T-cell (primary cell): ENCODE data around the gene CFAP299. TPM values are rescaled to one million over a fixed set of nuclear protein-coding genes. Genes with fewer than 3 reads are reported as not detected.
"Not testable (repeated sequence)": the region's sequence is repeated elsewhere in the genome, so short reads cannot be mapped to it uniquely, and the experiment has no call there.

Experiments used
- ATAC-seq, 4 experiments: fragments of 200-7000 bp in 3 of 4; fragments of 150-1000 bp in 1 of 4; cut with Tn5 transposase; replicated peaks in 1 of 4; 1 replicate in 3 of 4; 2 replicates in 1 of 4; pipeline ENCODE4 v1.10.0; 2021; ENCODE audit warnings: moderate library complexity in 3 of 4, mild to moderate bottlenecking in 2 of 4, moderate number of reproducible peaks in 1 of 4
- CTCF ChIA-PET, 2 donors: fragments of 300-600 bp; sonication (Branson Sonifier 250); formaldehyde crosslinking; loops; one replicate each; lab custom pipeline; 2022; ENCODE audit warnings: antibody characterized with exemption in 2 of 2; lab: Charles Lee
- POLR2A ChIA-PET, 2 donors: fragments of 300-600 bp; sonication (Branson Sonifier 250); formaldehyde crosslinking; loops; one replicate each; lab custom pipeline; 2022; ENCODE audit warnings: antibody characterized with exemption in 2 of 2; lab: Charles Lee
- DNase-seq, 35 experiments: peaks; one replicate each; pipeline versions ENCODE4 v3.0.0 to v3.0.0-alpha.2; 2013 to 2023
- H3K27ac ChIP-seq: one replicate; pipeline ENCODE4 v1.5.1; 2013; ENCODE audit warnings: low read length
- H3K27me3 ChIP-seq, 2 experiments: replicated peaks in 1 of 2; 1 replicate in 1 of 2; 2 replicates in 1 of 2; pipeline versions ENCODE4 v1.6.1 to v1.7.0; 2013; ENCODE audit warnings: low read length in 1 of 2, mixed read lengths in 1 of 2; ENCODE audit not compliant: control insufficient read depth in 2 of 2, insufficient read depth in 2 of 2; ENCODE audit errors: extremely low read depth in 1 of 2
- H3K36me3 ChIP-seq, 2 donors: 1 replicate in 1 of 2; 2 replicates in 1 of 2; pipeline versions ENCODE4 v1.6.1 to v1.7.0; 2013; ENCODE audit warnings: low read length in 1 of 2; ENCODE audit not compliant: control insufficient read depth in 2 of 2, insufficient read depth in 1 of 2; ENCODE audit errors: extremely low read depth in 1 of 2
- H3K4me1 ChIP-seq, 2 experiments: 1 replicate in 1 of 2; 2 replicates in 1 of 2; pipeline versions ENCODE4 v1.6.1 to v1.7.0; 2013; ENCODE audit warnings: low read length in 2 of 2, mixed read lengths in 1 of 2; ENCODE audit not compliant: insufficient read depth in 2 of 2, control insufficient read depth in 1 of 2; ENCODE audit errors: extremely low read depth in 1 of 2
- H3K4me3 ChIP-seq, 2 donors: 1 replicate in 1 of 2; 2 replicates in 1 of 2; pipeline versions ENCODE4 v1.5.1 to v1.7.0; 2013; ENCODE audit warnings: mild to moderate bottlenecking in 2 of 2, low read length in 1 of 2, moderate library complexity in 1 of 2; ENCODE audit not compliant: control insufficient read depth in 1 of 2; ENCODE audit errors: extremely low read depth in 1 of 2
- H3K9me3 ChIP-seq: 2 replicates; pipeline ENCODE4 v1.7.0; 2013
- H3K27ac Mint-ChIP-seq, 2 donors: one replicate each; pipeline ENCODE4 v1.8.0; 2020 to 2021; ENCODE audit warnings: mild to moderate bottlenecking in 2 of 2, mixed read lengths in 2 of 2
- H3K27me3 Mint-ChIP-seq, 2 donors: one replicate each; pipeline ENCODE4 v1.8.0; 2021 to 2022; ENCODE audit warnings: mixed read lengths in 2 of 2
- H3K36me3 Mint-ChIP-seq: one replicate; pipeline ENCODE4 v1.8.0; 2021; ENCODE audit warnings: mixed read lengths
- H3K4me1 Mint-ChIP-seq, 3 donors: one replicate each; pipeline ENCODE4 v1.8.0; 2020 to 2022; ENCODE audit warnings: mixed read lengths in 3 of 3, mild to moderate bottlenecking in 1 of 3
- H3K4me3 Mint-ChIP-seq, 3 donors: one replicate each; pipeline ENCODE4 v1.8.0; 2020 to 2022; ENCODE audit warnings: mild to moderate bottlenecking in 3 of 3, mixed read lengths in 3 of 3, moderate library complexity in 3 of 3
- H3K9me3 Mint-ChIP-seq, 3 donors: one replicate each; pipeline ENCODE4 v1.8.0; 2020 to 2022; ENCODE audit warnings: mixed read lengths in 3 of 3
- WGBS: methylation state at CpG from one replicate; pipeline ENCODE4 v1.1.5; 2013; ENCODE audit warnings: missing lambda C conversion rate; ENCODE audit not compliant: insufficient coverage; 5-methylcytosine and 5-hydroxymethylcytosine counted together
- total RNA-seq, 35 experiments: library from RNA in 6 of 35; stranded (reverse) in 6 of 35; fragments of 120-200 nt in 1 of 35; gene quantifications; one replicate each; pipeline versions ENCODE4 v1.2.1 to v1.2.4 and lab custom pipeline; 2013 to 2026

The CFAP299 gene
- total RNA-seq, 5 donors from 2014 or later (not counting 1 experiment from before 2014, with no cell fraction given) = 0.35 TPM; not detected in 4

DNA sequence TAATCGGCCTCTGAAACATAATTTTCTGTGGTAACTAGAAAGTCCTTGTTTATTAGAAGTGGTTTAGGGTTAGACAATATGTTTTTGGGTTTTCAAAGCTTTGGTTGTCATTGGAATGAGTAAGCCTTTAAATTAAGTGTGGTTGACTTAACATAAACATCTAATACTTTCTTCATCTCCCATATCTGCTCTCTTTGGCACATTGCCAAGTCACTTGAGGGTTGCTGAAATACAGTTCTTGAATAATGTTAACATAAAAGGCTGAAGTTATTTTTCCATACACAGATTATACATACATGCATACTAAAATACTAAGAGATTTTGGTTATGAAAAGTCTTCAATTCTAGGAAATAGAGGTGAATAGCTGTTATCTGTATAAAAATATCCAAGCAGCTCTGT, 453.3 kb downstream of the CFAP299 start:
- no peak overlapping the region for H3K27ac Mint-ChIP-seq
- ChIA-PET POLR2A (no interaction called here), CTCF (no interaction called here)
- Histone ChIP-seq H3K27ac (no peak overlapping the region), H3K4me3 (no peak overlapping the region), H3K36me3 (no peaks in the 10 kb centered on the region), H3K4me1 (no peaks in the 10 kb centered on the region), H3K27me3 (no peaks in the 10 kb centered on the region), H3K9me3 (no peaks in the 10 kb centered on the region)
- no peaks in the 10 kb centered on the region for H3K36me3 Mint-ChIP-seq
- peaks cover 10 to 20% (median 11%) of the 10 kb centered on the region in 3 donors for H3K4me1 Mint-ChIP-seq
- H3K4me3 Mint-ChIP-seq = no peak overlapping the region
- peak in 1 of 35 experiments; percentile 34 for DNase-seq
- WGBS = no CpG with 5 or more reads among the region's 1 CpG
- ATAC-seq = no peak
- H3K27me3 Mint-ChIP-seq = no peaks in the 10 kb centered on the region
- H3K9me3 Mint-ChIP-seq = no peaks in the 10 kb centered on the region

DNA sequence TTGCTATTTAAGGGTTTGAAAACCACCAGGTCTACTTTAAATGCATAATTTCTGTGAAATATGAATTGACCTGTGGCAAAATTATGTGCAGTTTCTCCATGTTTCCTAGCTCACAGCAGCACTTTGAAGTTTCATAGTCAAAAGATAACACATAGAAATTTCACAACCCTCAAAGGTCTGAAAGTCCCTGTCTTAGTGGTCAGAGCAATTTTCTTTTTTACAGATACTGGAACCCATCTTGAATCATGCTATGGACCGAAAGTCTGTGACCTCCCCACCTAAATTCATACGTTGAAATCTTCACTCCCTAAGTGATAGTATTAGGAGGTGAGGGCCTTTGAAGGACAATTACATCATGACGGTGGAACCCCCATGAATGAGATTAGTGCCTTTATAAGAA, 454.6 kb downstream of the CFAP299 start:
- H3K27me3 Mint-ChIP-seq = no peaks in the 10 kb centered on the region
- no peak for DNase-seq
- H3K4me1 ChIP-seq = no peaks in the 10 kb centered on the region
- no peak overlapping the region for H3K27ac Mint-ChIP-seq
- no peak for ATAC-seq
- H3K9me3 ChIP-seq = no peaks in the 10 kb centered on the region
- H3K9me3 Mint-ChIP-seq = peaks cover 0 to 4% (median 2%) of the 10 kb centered on the region in 3 donors
- no peak overlapping the region for H3K27ac ChIP-seq
- H3K36me3 Mint-ChIP-seq = no peaks in the 10 kb centered on the region
- ChIA-PET POLR2A (no interaction called here), CTCF (no interaction called here)
- H3K36me3 ChIP-seq = no peaks in the 10 kb centered on the region
- WGBS = no CpG with 5 or more reads among the region's 3 CpGs
- peaks cover 10 to 20% (median 11%) of the 10 kb centered on the region in 3 donors for H3K4me1 Mint-ChIP-seq
- no peaks in the 10 kb centered on the region for H3K27me3 ChIP-seq
- H3K4me3 Mint-ChIP-seq = no peak overlapping the region
- no peak overlapping the region for H3K4me3 ChIP-seq

DNA sequence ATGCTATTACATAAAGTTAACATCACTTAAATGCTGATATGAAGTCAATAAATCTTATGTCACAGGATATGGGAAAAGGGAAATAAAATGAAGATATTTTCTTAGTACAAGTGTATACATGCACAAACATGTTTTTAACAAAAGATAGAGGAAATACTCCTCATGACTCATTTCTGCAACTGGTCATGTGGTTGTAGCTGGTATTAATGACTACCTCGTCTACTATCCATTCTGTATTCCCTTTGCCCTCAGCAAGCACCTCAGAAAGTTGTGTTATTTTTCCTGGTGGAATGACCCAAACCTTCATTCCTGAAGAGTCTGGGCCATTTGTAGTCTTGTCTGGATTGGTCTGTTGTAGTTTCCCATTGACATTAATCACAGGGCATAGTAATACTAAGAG, 458.1 kb downstream of the CFAP299 start:
- DNase-seq, ATAC-seq, H3K4me3 Mint-ChIP-seq, H3K36me3 ChIP-seq, H3K4me1 ChIP-seq, H3K27ac ChIP-seq, H3K27ac Mint-ChIP-seq, H3K36me3 Mint-ChIP-seq, H3K9me3 ChIP-seq, H3K4me3 ChIP-seq, CTCF ChIA-PET, POLR2A ChIA-PET, H3K27me3 Mint-ChIP-seq, H3K4me1 Mint-ChIP-seq, H3K27me3 ChIP-seq: not testable (repeated sequence)
- H3K9me3 Mint-ChIP-seq = peaks cover 6 to 27% (median 8%) of the 10 kb centered on the region in 3 donors
- no CpG with 5 or more reads among the region's 1 CpG for WGBS

DNA sequence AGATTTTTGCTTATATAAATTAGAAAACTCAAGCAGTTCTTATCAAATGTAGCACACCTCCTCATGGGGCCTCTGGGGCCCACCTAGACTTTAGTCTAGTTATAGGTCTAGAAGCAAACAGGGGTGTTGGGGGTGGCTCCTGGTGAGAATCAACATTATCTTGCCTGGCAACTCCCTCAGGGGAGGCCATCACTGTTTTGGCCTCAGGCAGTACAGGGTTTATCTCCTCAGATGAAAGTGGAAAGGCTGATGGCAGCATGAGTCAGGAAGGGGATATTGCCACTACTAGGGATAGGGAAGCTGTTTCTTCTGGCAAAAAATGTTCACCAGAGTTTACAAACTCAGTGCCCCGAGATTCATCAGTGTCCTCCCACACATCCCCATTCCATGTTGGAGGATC, 462.6 kb downstream of the CFAP299 start:
- Histone ChIP-seq H3K36me3 (no peaks in the 10 kb centered on the region), H3K27ac (no peak overlapping the region), H3K27me3 (no peaks in the 10 kb centered on the region), H3K9me3 (no peaks in the 10 kb centered on the region), H3K4me3 (no peak overlapping the region), H3K4me1 (peaks cover 0 to 3% of the 10 kb centered on the region in 2 experiments)
- ChIA-PET POLR2A (interaction anchor here in 1 of 2 donors (0.6 kb wide), 1 partner anchor 22 kb away, joined by 4 read pairs; no protein-coding TSS in a partner anchor), CTCF (no interaction called here)
- DNase-seq = peak in 1 of 35 experiments; percentile 4
- no peak for ATAC-seq
- H3K27ac Mint-ChIP-seq = no peak overlapping the region
- H3K9me3 Mint-ChIP-seq = peaks cover 6 to 27% (median 9%) of the 10 kb centered on the region in 3 donors
- H3K27me3 Mint-ChIP-seq = no peaks in the 10 kb centered on the region
- H3K4me1 Mint-ChIP-seq = peaks cover 0 to 13% (median 8%) of the 10 kb centered on the region in 3 donors
- no peak overlapping the region for H3K4me3 Mint-ChIP-seq
- WGBS = 82% methylated on average over 1 of the region's 1 CpG
- H3K36me3 Mint-ChIP-seq = no peaks in the 10 kb centered on the region

DNA sequence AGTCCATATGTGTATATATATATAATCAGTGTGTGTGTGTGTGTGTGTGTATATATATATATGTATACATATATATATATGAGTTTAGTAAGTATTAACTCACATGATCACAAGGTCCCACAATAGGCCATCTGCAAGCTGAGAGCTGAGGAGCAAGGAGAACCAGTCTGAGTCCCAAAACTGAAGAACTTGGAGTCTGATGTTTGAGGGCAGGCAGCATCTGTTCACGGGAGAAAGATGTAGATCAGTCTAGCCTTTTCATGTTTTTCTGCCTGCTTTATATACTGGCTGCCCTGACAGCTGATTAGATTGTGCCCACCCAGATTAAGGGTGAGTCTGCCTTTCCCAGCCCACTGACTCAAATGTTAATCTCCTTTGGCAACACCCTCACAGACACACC, 465.2 kb downstream of the CFAP299 start:
- ATAC-seq, H3K27me3 Mint-ChIP-seq, H3K9me3 ChIP-seq, DNase-seq, H3K27me3 ChIP-seq, H3K4me1 ChIP-seq, H3K27ac ChIP-seq, H3K4me3 Mint-ChIP-seq, H3K36me3 ChIP-seq, CTCF ChIA-PET, H3K4me3 ChIP-seq, H3K36me3 Mint-ChIP-seq, H3K27ac Mint-ChIP-seq, POLR2A ChIA-PET: not testable (repeated sequence)
- H3K4me1 Mint-ChIP-seq = peaks cover 0 to 15% (median 8%) of the 10 kb centered on the region in 3 donors
- 86% methylated on average over 1 of the region's 1 CpG for WGBS
- H3K9me3 Mint-ChIP-seq = peaks cover 4 to 22% (median 6%) of the 10 kb centered on the region in 3 donors

DNA sequence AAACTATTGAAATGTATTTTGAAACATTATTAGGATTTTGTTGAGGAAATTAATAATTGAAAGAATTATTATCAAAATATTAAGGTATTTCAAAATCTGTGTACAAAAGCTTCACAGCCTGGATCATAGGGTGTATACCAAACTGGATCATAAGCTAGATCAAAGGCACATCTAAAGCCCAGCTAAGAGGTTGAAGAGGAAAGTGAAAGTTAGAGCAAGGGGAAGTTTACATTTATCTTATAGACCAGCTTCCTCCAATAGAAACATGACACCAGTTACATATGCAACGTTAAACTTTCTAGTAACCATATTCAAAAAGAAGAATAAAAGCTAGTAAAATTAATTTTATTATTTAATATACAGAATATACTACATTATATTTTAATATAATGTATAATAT, 467.8 kb downstream of the CFAP299 start:
- no peak for ATAC-seq
- H3K27ac ChIP-seq = no peak overlapping the region
- no peaks in the 10 kb centered on the region for H3K36me3 ChIP-seq
- no peak for DNase-seq
- CTCF ChIA-PET = no interaction called here
- peaks cover 0 to 3% of the 10 kb centered on the region in 2 experiments for H3K4me1 ChIP-seq
- Mint-ChIP-seq H3K9me3 (peaks cover 0 to 4% (median 1%) of the 10 kb centered on the region in 3 donors), H3K4me1 (peaks cover 0 to 15% (median 8%) of the 10 kb centered on the region in 3 donors), H3K4me3 (no peak overlapping the region), H3K36me3 (no peaks in the 10 kb centered on the region), H3K27ac (no peak overlapping the region), H3K27me3 (peaks cover 0 to 3% of the 10 kb centered on the region in 2 donors)
- H3K4me3 ChIP-seq = no peak overlapping the region
- WGBS = no CpG with 5 or more reads among the region's 1 CpG
- no peaks in the 10 kb centered on the region for H3K27me3 ChIP-seq
- POLR2A ChIA-PET = interaction anchor here in 1 of 2 donors (0.7 kb wide), 1 partner anchor 14 kb away, joined by 4 read pairs; no protein-coding TSS in a partner anchor
- no peaks in the 10 kb centered on the region for H3K9me3 ChIP-seq
